CD14-positive monocyte (primary cell): Measurements from ENCODE around the gene PCBP1. TPM values are rescaled to one million over a fixed set of nuclear protein-coding genes. Genes with fewer than 3 reads are reported as not detected.
A peak's percentile ranks its signal among the peaks of the same experiment; 100 is the strongest.

Experiments used
- DNase-seq, 3 donors: peaks; one replicate each; pipeline ENCODE4 v3.0.0-alpha.2; 2011 to 2022
- H2AFZ ChIP-seq: 2 replicates; pipeline ENCODE4 v1.6.0; 2012; ENCODE audit warnings: mild to moderate bottlenecking, low read depth, low read length, inconsistent platforms; ENCODE audit not compliant: insufficient read depth, poor library complexity, severe bottlenecking
- H3K27ac ChIP-seq, 2 donors: 1 replicate in 1 of 2; 2 replicates in 1 of 2; pipeline ENCODE4 v1.5.1; 2012 to 2013; ENCODE audit warnings: low read length in 2 of 2, control low read depth in 1 of 2, inconsistent platforms in 1 of 2, low read depth in 1 of 2, mild to moderate bottlenecking in 1 of 2
- H3K27me3 ChIP-seq, 2 donors: one replicate each; pipeline versions ENCODE4 v1.6.0 to v1.6.1; 2011 to 2013; ENCODE audit warnings: low read length in 2 of 2; ENCODE audit not compliant: control insufficient read depth in 2 of 2, insufficient read depth in 2 of 2
- H3K36me3 ChIP-seq, 2 donors: replicated peaks in 1 of 2; 1 replicate in 1 of 2; 2 replicates in 1 of 2; pipeline versions ENCODE4 v1.5.1 to v1.6.1; 2012 to 2013; ENCODE audit warnings: low read length in 2 of 2, control low read depth in 1 of 2, inconsistent platforms in 1 of 2, mild to moderate bottlenecking in 1 of 2; ENCODE audit not compliant: insufficient read depth in 2 of 2, control insufficient read depth in 1 of 2
- H3K4me1 ChIP-seq, 2 donors: 1 replicate in 1 of 2; 2 replicates in 1 of 2; pipeline versions ENCODE4 v1.5.1 to v1.6.1; 2012 to 2013; ENCODE audit warnings: low read length in 2 of 2, control low read depth in 1 of 2, inconsistent platforms in 1 of 2, mild to moderate bottlenecking in 1 of 2, moderate library complexity in 1 of 2; ENCODE audit not compliant: insufficient read depth in 2 of 2, control insufficient read depth in 1 of 2
- H3K4me2 ChIP-seq: replicated peaks from 2 replicates; pipeline ENCODE3; 2012; ENCODE audit warnings: low read length, moderate library complexity, mild to moderate bottlenecking; ENCODE audit not compliant: poor library complexity, severe bottlenecking; ENCODE audit errors: extremely low read depth
- H3K4me3 ChIP-seq, 3 experiments: fragments of 200-600 bp in 1 of 3; sonication (generic) in 1 of 3; replicated peaks in 1 of 3; 1 replicate in 2 of 3; 2 replicates in 1 of 3; pipeline ENCODE4 v1.5.1; 2011 to 2013; ENCODE audit warnings: low read length in 3 of 3, mild to moderate bottlenecking in 3 of 3, control low read depth in 2 of 3, low read depth in 2 of 3, inconsistent platforms in 1 of 3, moderate library complexity in 1 of 3
- H3K79me2 ChIP-seq: 2 replicates; pipeline ENCODE4 v1.6.0; 2012; ENCODE audit warnings: mild to moderate bottlenecking, control low read depth, inconsistent platforms, low read length, moderate library complexity; ENCODE audit not compliant: insufficient read depth
- H3K9ac ChIP-seq: 2 replicates; pipeline ENCODE4 v1.6.0; 2017; ENCODE audit warnings: low read length, mild to moderate bottlenecking; ENCODE audit not compliant: insufficient read depth, poor library complexity, severe bottlenecking
- H3K9me3 ChIP-seq, 2 donors: replicated peaks in 1 of 2; 1 replicate in 1 of 2; 2 replicates in 1 of 2; pipeline versions ENCODE4 v1.5.1 to v1.6.1; 2012 to 2013; ENCODE audit warnings: low read length in 2 of 2, control low read depth in 1 of 2; ENCODE audit not compliant: control insufficient read depth in 1 of 2, insufficient read depth in 1 of 2
- H4K20me1 ChIP-seq: 2 replicates; pipeline ENCODE4 v1.6.0; 2012; ENCODE audit warnings: mild to moderate bottlenecking, low read length, control low read depth, moderate library complexity; ENCODE audit not compliant: insufficient read depth
- H3K27ac Mint-ChIP-seq, 7 donors: one replicate each; pipeline ENCODE4 v1.8.0; 2020; ENCODE audit warnings: mild to moderate bottlenecking in 7 of 7, mixed read lengths in 7 of 7, moderate library complexity in 6 of 7, inconsistent platforms in 2 of 7
- H3K27me3 Mint-ChIP-seq, 3 donors: one replicate each; pipeline ENCODE4 v1.8.0; 2021 to 2022; ENCODE audit warnings: low read depth in 3 of 3, mild to moderate bottlenecking in 3 of 3, mixed read lengths in 3 of 3, moderate library complexity in 3 of 3, inconsistent platforms in 1 of 3
- H3K36me3 Mint-ChIP-seq, 2 donors: one replicate each; pipeline ENCODE4 v1.8.0; 2020; ENCODE audit warnings: mixed read lengths in 2 of 2, inconsistent platforms in 1 of 2, mild to moderate bottlenecking in 1 of 2
- H3K4me1 Mint-ChIP-seq: one replicate; pipeline ENCODE4 v1.8.0; 2020; ENCODE audit warnings: mild to moderate bottlenecking, mixed read lengths
- H3K4me3 Mint-ChIP-seq, 2 donors: one replicate each; pipeline ENCODE4 v1.8.0; 2020; ENCODE audit warnings: mild to moderate bottlenecking in 2 of 2, mixed read lengths in 2 of 2, moderate library complexity in 1 of 2
- H3K9me3 Mint-ChIP-seq, 7 donors: one replicate each; pipeline ENCODE4 v1.8.0; 2020 to 2022; ENCODE audit warnings: mixed read lengths in 7 of 7, mild to moderate bottlenecking in 6 of 7, moderate library complexity in 6 of 7, inconsistent platforms in 2 of 7
- WGBS: methylation state at CpG from one replicate; pipeline ENCODE4 v1.1.5; 2013; ENCODE audit warnings: missing lambda C conversion rate; ENCODE audit not compliant: insufficient coverage; 5-methylcytosine and 5-hydroxymethylcytosine counted together
- intact Hi-C, 2 donors: fragments of 100-400 bp; cut with micrococcal nuclease; formaldehyde crosslinking; loops; one replicate each; pipeline versions ENCODE4 v1.15.0 to v1.15.1; 2023
- polyA plus RNA-seq, 3 donors: library from polyadenylated mRNA; depleted of rRNA in 1 of 3; unstranded in 2 of 3; stranded (reverse) in 1 of 3; fragments of 300-500 nt in 2 of 3; fragments of >200 nt in 1 of 3; fragmentation: Illumina TruSeq in 2 of 3; gene quantifications; 1 replicate in 2 of 3; 2 replicates in 1 of 3; pipeline ENCODE4 v1.2.3, GENCODE V29; 2012 to 2021
- TF ChIP-seq, protein P1 (sequence below): fragments of 200-600 bp; IDR thresholded peaks from one replicate; pipeline ENCODE4 v1.8.0; 2022; ENCODE audit warnings: antibody characterized with exemption, mild to moderate bottlenecking

The PCBP1 gene
- polyA plus RNA-seq, 3 donors, result 178 to 299 (median 194) TPM

- TF ChIP-seq, protein P1, sequence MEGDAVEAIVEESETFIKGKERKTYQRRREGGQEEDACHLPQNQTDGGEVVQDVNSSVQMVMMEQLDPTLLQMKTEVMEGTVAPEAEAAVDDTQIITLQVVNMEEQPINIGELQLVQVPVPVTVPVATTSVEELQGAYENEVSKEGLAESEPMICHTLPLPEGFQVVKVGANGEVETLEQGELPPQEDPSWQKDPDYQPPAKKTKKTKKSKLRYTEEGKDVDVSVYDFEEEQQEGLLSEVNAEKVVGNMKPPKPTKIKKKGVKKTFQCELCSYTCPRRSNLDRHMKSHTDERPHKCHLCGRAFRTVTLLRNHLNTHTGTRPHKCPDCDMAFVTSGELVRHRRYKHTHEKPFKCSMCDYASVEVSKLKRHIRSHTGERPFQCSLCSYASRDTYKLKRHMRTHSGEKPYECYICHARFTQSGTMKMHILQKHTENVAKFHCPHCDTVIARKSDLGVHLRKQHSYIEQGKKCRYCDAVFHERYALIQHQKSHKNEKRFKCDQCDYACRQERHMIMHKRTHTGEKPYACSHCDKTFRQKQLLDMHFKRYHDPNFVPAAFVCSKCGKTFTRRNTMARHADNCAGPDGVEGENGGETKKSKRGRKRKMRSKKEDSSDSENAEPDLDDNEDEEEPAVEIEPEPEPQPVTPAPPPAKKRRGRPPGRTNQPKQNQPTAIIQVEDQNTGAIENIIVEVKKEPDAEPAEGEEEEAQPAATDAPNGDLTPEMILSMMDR, result no peak
- peaks cover 0 to 4% (median 0%) of the 10 kb centered on the region in 3 donors for H3K27me3 Mint-ChIP-seq
- Histone ChIP-seq H3K36me3 (no peaks in the 10 kb centered on the region), H3K27ac (peak overlapping the region; percentile 99 to 100), H3K4me1 (peaks cover 65 to 75% of the 10 kb centered on the region in 2 donors), H3K9me3 (no peaks in the 10 kb centered on the region), H3K4me3 (peak overlapping the region; percentile 59 to 81 (median 70)), H3K79me2 (no peaks in the 10 kb centered on the region), H2AFZ (peak overlapping the region; percentile 68), H3K4me2 (peak overlapping the region; percentile 84), H3K9ac (peak overlapping the region; percentile 95), H4K20me1 (no peaks in the 10 kb centered on the region), H3K27me3 (no peaks in the 10 kb centered on the region)
- DNase-seq, result no peak
- intact Hi-C loops, result loop anchor here in 1 of 2 donors (2.0 kb wide), 2 partner anchors 17 to 33 kb away; no protein-coding TSS in a partner anchor
- no peaks in the 10 kb centered on the region for H3K36me3 Mint-ChIP-seq
- no peaks in the 10 kb centered on the region for H3K9me3 Mint-ChIP-seq
- H3K4me3 Mint-ChIP-seq, result peak overlapping the region; percentile 86 to 96
- H3K4me1 Mint-ChIP-seq, result peaks cover 73% of the 10 kb centered on the region
- peak overlapping the region; percentile 100 for H3K27ac Mint-ChIP-seq
- WGBS, result 14% methylated on average over 9 of the region's 11 CpGs
These were observed 36.5 kb downstream of the PCBP1 start for GRCh38 chr2:70123829-70124116.

- Mint-ChIP-seq H3K4me1 (peaks cover 68% of the 10 kb centered on the region), H3K36me3 (no peaks in the 10 kb centered on the region)
- under 1% methylated on average over 32 of the region's 36 CpGs for WGBS
These were observed 37.8 kb downstream of the PCBP1 start for GRCh38 chr2:70124983-70125480.

More at GRCh38 chr2:70124983-70125480, 37.8 kb downstream of the PCBP1 start:
- peaks cover 60 to 69% of the 10 kb centered on the region in 2 donors for H3K4me1 ChIP-seq
- H3K36me3 ChIP-seq, result no peaks in the 10 kb centered on the region
- H4K20me1 ChIP-seq, result no peaks in the 10 kb centered on the region
- H3K27me3 ChIP-seq, result no peaks in the 10 kb centered on the region
- TF ChIP-seq, protein P1, result no peak
- Mint-ChIP-seq H3K27me3 (peaks cover 0 to 4% (median 0%) of the 10 kb centered on the region in 3 donors), H3K27ac (peak overlapping the region; percentile 100), H3K9me3 (no peaks in the 10 kb centered on the region), H3K4me3 (peak overlapping the region; percentile 86 to 96)
- peak; percentile 87 to 98 (median 94) for DNase-seq
- peak overlapping the region; percentile 73 for H2AFZ ChIP-seq
- H3K9ac ChIP-seq, result peak overlapping the region; percentile 95
- H3K27ac ChIP-seq, result peak overlapping the region; percentile 99 to 100
- H3K9me3 ChIP-seq, result no peaks in the 10 kb centered on the region
- H3K4me3 ChIP-seq, result peak overlapping the region; percentile 42 to 81 (median 70)
- peak overlapping the region; percentile 70 for H3K4me2 ChIP-seq
- H3K79me2 ChIP-seq, result no peaks in the 10 kb centered on the region
- intact Hi-C loops, result loop anchor here in 1 of 2 donors (2.0 kb wide), 1 partner anchor 16 kb away; no protein-coding TSS in a partner anchor
